ENCODE measurements around the gene DNAJC6.
A peak's percentile ranks its signal among the peaks of the same experiment; 100 is the strongest.

DNAJC6 gene

GRCh38 chr1:65422241-65423203 lies 113.2 kb downstream of the DNAJC6 start:
- H3K4me1 ChIP-seq (ENCODE audit: control insufficient read depth in 1 of 2, insufficient read depth in 2 of 2, low read length in 2 of 2), result peaks cover 0 to 13% of the 10 kb centered on the region in 2 donors
- peaks cover 19 to 21% of the 10 kb centered on the region in 2 donors for H3K36me3 ChIP-seq (ENCODE audit: control insufficient read depth in 1 of 2, insufficient read depth in 2 of 2, low read length in 2 of 2)
- H3K27ac ChIP-seq (ENCODE audit: low read length), result peak overlapping the region; percentile 95
- no peaks in the 10 kb centered on the region for H3K27me3 ChIP-seq (ENCODE audit: low read depth, low read length)
- H3K4me3 ChIP-seq (ENCODE audit: low read depth in 1 of 2, low read length in 2 of 2), result peak overlapping the region; percentile 82 to 88
- no peaks in the 10 kb centered on the region for H3K9me3 ChIP-seq (ENCODE audit: control insufficient read depth in 1 of 2, low read length in 2 of 2)

- no peaks in the 10 kb centered on the region for H3K9me3 ChIP-seq (ENCODE audit: control insufficient read depth in 1 of 2, low read length in 2 of 2)
- H3K4me3 ChIP-seq (ENCODE audit: low read depth in 1 of 2, low read length in 2 of 2), result no peak overlapping the region
- H3K36me3 ChIP-seq (ENCODE audit: control insufficient read depth in 1 of 2, insufficient read depth in 2 of 2, low read length in 2 of 2), result peaks cover 19 to 24% of the 10 kb centered on the region in 2 donors
- peaks cover 0 to 13% of the 10 kb centered on the region in 2 donors for H3K4me1 ChIP-seq (ENCODE audit: control insufficient read depth in 1 of 2, insufficient read depth in 2 of 2, low read length in 2 of 2)
- no peak overlapping the region for H3K27ac ChIP-seq (ENCODE audit: low read length)
- no peaks in the 10 kb centered on the region for H3K27me3 ChIP-seq (ENCODE audit: low read depth, low read length)
Observed at GRCh38 chr1:65423884-65424572, 114.7 kb downstream of the DNAJC6 start.

DNA sequence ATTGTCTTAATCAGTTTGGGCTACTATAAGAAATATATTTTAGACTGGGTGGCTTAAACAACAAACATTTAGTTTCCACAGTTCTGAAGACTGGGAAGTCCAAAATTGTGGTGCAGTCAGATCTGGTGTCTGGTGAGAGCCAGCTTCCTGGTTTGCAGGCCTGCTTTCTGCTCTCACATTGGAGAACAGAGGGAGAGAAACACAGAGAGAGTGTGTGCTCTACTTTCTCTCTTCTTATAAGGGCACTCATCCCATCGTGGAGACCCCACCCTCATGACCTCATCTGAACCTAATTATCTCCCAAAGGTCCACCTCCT lies 115.2 kb downstream of the DNAJC6 start:
- Histone ChIP-seq H3K27me3 (ENCODE audit: low read depth, low read length) (no peaks in the 10 kb centered on the region), H3K27ac (ENCODE audit: low read length) (no peak overlapping the region), H3K9me3 (ENCODE audit: control insufficient read depth in 1 of 2, low read length in 2 of 2) (no peaks in the 10 kb centered on the region), H3K36me3 (ENCODE audit: control insufficient read depth in 1 of 2, insufficient read depth in 2 of 2, low read length in 2 of 2) (peaks cover 19 to 24% of the 10 kb centered on the region in 2 donors), H3K4me3 (ENCODE audit: low read depth in 1 of 2, low read length in 2 of 2) (no peak overlapping the region), H3K4me1 (ENCODE audit: control insufficient read depth in 1 of 2, insufficient read depth in 2 of 2, low read length in 2 of 2) (peaks cover 0 to 13% of the 10 kb centered on the region in 2 donors)

DNA sequence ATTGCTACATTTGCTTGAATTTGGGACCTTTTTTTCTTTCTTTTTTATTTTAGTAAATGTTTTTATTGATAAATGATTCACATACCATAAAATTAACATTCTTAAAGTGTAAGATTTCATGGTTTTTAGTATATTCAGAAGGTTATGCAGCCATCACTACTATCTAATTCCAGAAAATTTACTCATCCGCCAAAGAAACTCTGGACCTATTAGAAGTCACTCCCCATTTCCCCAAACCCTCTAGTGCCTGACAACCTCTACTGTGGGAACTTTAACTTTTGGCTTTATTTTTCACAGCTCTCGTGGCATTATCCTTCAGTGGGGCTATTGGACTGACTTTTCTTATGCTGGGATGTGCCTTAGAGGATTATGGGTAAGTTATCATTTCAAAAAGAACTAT lies 115.7 kb downstream of the DNAJC6 start:
- Histone ChIP-seq H3K27me3 (ENCODE audit: low read depth, low read length) (no peaks in the 10 kb centered on the region), H3K9me3 (ENCODE audit: control insufficient read depth in 1 of 2, low read length in 2 of 2) (no peaks in the 10 kb centered on the region), H3K36me3 (ENCODE audit: control insufficient read depth in 1 of 2, insufficient read depth in 2 of 2, low read length in 2 of 2) (peaks cover 22 to 26% of the 10 kb centered on the region in 2 donors), H3K4me1 (ENCODE audit: control insufficient read depth in 1 of 2, insufficient read depth in 2 of 2, low read length in 2 of 2) (peaks cover 0 to 13% of the 10 kb centered on the region in 2 donors), H3K27ac (ENCODE audit: low read length) (no peak overlapping the region), H3K4me3 (ENCODE audit: low read depth in 1 of 2, low read length in 2 of 2) (no peak overlapping the region)

DNA sequence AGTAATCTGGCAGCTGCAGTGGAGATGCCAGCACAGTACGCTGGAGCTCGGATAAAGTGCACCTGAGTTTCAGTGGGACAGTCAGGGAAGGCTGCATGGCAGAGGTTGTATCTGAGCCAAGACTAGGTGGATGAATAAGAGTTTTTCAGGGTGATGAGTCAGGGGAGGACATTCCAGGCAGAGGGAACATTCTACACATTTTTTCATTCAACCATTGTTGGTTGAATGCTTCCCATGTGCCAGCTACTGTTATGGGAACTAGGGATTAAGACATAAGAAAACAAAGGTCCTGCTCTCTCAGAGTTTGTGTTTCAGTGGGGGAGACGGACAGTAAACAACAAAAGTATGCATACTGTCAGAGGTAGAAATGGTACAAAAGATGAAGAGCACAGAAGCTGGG lies 116.4 kb downstream of the DNAJC6 start:
- Histone ChIP-seq H3K27ac (ENCODE audit: low read length) (no peak overlapping the region), H3K9me3 (ENCODE audit: control insufficient read depth in 1 of 2, low read length in 2 of 2) (no peaks in the 10 kb centered on the region), H3K4me1 (ENCODE audit: control insufficient read depth in 1 of 2, insufficient read depth in 2 of 2, low read length in 2 of 2) (peaks cover 0 to 13% of the 10 kb centered on the region in 2 donors), H3K4me3 (ENCODE audit: low read depth in 1 of 2, low read length in 2 of 2) (no peak overlapping the region), H3K27me3 (ENCODE audit: low read depth, low read length) (no peaks in the 10 kb centered on the region), H3K36me3 (ENCODE audit: control insufficient read depth in 1 of 2, insufficient read depth in 2 of 2, low read length in 2 of 2) (peaks cover 29 to 31% of the 10 kb centered on the region in 2 donors)

DNA sequence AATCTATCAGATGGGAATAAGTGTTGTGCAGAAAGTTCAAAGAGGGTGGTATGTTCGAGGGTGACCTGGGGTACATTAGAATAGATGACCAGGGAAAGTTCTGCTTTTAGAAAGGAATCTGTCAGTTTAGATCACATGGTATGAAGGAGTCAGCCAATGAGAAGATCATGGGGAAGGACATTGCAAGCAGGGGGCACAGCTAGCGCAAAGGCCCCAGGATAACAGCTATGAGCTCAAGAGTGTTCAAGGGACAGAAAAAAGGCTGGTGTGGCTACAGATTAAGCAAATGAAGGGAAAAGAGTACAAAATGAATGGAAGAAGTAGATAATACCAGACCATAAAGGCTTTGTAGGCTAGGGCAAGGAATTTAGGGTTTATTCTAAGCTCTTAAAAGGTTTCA lies 119.7 kb downstream of the DNAJC6 start:
- H3K9me3 ChIP-seq (ENCODE audit: control insufficient read depth in 1 of 2, low read length in 2 of 2), result no peaks in the 10 kb centered on the region
- H3K4me3 ChIP-seq (ENCODE audit: low read depth in 1 of 2, low read length in 2 of 2), result no peak overlapping the region
- H3K4me1 ChIP-seq (ENCODE audit: control insufficient read depth in 1 of 2, insufficient read depth in 2 of 2, low read length in 2 of 2), result no peaks in the 10 kb centered on the region
- no peaks in the 10 kb centered on the region for H3K27me3 ChIP-seq (ENCODE audit: low read depth, low read length)
- H3K27ac ChIP-seq (ENCODE audit: low read length), result peak overlapping the region; percentile 47
- peaks cover 41 to 43% of the 10 kb centered on the region in 2 donors for H3K36me3 ChIP-seq (ENCODE audit: control insufficient read depth in 1 of 2, insufficient read depth in 2 of 2, low read length in 2 of 2)

- Histone ChIP-seq H3K9me3 (ENCODE audit: control insufficient read depth in 1 of 2, low read length in 2 of 2) (no peaks in the 10 kb centered on the region), H3K27me3 (ENCODE audit: low read depth, low read length) (no peaks in the 10 kb centered on the region), H3K36me3 (ENCODE audit: control insufficient read depth in 1 of 2, insufficient read depth in 2 of 2, low read length in 2 of 2) (peaks cover 45 to 47% of the 10 kb centered on the region in 2 donors), H3K4me1 (ENCODE audit: control insufficient read depth in 1 of 2, insufficient read depth in 2 of 2, low read length in 2 of 2) (no peaks in the 10 kb centered on the region), H3K27ac (ENCODE audit: low read length) (peak overlapping the region; percentile 61), H3K4me3 (ENCODE audit: low read depth in 1 of 2, low read length in 2 of 2) (no peak overlapping the region)
Observed at GRCh38 chr1:65429806-65430205, 120.5 kb downstream of the DNAJC6 start.

DNA sequence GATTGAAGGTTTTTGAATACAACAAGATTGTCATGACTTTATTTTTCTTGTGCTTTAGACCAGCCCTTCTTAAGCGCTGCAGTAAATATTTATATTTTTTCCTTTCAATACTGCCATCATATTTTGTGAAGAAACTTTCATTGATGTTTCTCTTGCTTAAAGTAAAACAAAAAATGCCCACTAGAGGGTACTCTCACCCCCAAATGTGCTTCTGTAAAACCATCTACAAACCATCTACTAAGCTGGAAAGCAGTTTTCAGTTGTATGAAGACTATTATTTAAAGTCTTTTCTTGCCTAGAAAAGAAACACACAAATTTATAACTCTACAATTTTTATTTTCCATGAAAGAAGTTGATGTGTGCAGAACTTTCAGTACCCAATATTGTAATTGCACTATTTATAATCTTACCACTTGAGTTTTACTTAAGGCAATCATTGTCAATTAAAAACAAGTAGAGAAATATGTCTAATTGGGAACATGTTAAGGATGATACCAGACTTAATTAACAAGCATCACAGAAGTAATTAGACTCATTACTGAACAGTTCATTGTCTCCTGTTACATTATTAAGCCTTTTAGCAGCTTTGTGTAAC lies 121.9 kb downstream of the DNAJC6 start:
- H3K36me3 ChIP-seq (ENCODE audit: control insufficient read depth in 1 of 2, insufficient read depth in 2 of 2, low read length in 2 of 2), result peaks cover 34 to 38% of the 10 kb centered on the region in 2 donors
- H3K9me3 ChIP-seq (ENCODE audit: control insufficient read depth in 1 of 2, low read length in 2 of 2), result no peaks in the 10 kb centered on the region
- no peak overlapping the region for H3K4me3 ChIP-seq (ENCODE audit: low read depth in 1 of 2, low read length in 2 of 2)
- H3K27me3 ChIP-seq (ENCODE audit: low read depth, low read length), result no peaks in the 10 kb centered on the region
- H3K4me1 ChIP-seq (ENCODE audit: control insufficient read depth in 1 of 2, insufficient read depth in 2 of 2, low read length in 2 of 2), result peaks cover 0 to 8% of the 10 kb centered on the region in 2 donors
- H3K27ac ChIP-seq (ENCODE audit: low read length), result no peak overlapping the region

DNA sequence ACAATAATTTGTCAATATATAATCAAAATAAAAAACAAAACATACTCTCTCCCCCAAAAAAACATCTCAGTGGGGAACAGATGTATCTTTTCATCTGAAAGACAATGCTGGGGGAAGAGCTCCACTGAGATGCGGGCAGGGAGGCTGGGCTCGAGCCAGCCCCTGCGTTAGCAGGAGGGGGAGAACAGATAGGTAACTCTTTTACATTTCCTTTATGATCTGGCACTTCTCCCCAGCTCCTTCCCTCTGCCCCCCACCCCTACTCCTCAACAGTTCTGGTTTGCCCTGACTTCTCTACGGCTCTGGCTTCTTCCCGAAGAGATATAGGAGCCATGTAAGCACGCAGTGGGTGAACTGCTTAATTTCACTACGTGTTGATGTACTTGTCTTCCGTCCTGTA lies 123.6 kb downstream of the DNAJC6 start:
- Histone ChIP-seq H3K9me3 (ENCODE audit: control insufficient read depth in 1 of 2, low read length in 2 of 2) (no peaks in the 10 kb centered on the region), H3K4me3 (ENCODE audit: low read depth in 1 of 2, low read length in 2 of 2) (no peak overlapping the region), H3K36me3 (ENCODE audit: control insufficient read depth in 1 of 2, insufficient read depth in 2 of 2, low read length in 2 of 2) (peaks cover 27 to 32% of the 10 kb centered on the region in 2 donors), H3K27me3 (ENCODE audit: low read depth, low read length) (no peaks in the 10 kb centered on the region), H3K4me1 (ENCODE audit: control insufficient read depth in 1 of 2, insufficient read depth in 2 of 2, low read length in 2 of 2) (peaks cover 0 to 11% of the 10 kb centered on the region in 2 donors), H3K27ac (ENCODE audit: low read length) (no peak overlapping the region)

DNA sequence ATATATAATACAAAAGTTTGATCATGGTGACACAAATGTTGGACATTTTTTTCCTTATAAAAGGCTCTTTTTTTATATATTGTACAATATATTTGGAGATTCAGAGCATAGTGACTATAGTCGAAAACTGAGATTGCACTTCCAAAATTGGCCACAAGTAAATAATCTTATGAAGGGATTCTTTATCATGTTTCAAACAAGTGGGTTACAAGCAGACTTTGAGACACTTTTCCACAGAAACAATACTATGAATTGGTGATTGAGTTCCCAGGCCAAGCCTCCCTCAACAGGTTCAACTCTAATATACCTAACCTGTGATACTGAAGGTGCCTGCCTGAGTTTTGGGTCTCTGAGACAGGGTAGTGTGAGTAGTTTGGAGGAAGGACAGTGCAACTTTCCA lies 124.9 kb downstream of the DNAJC6 start:
- Histone ChIP-seq H3K4me1 (ENCODE audit: control insufficient read depth in 1 of 2, insufficient read depth in 2 of 2, low read length in 2 of 2) (peaks cover 0 to 11% of the 10 kb centered on the region in 2 donors), H3K9me3 (ENCODE audit: control insufficient read depth in 1 of 2, low read length in 2 of 2) (no peaks in the 10 kb centered on the region), H3K36me3 (ENCODE audit: control insufficient read depth in 1 of 2, insufficient read depth in 2 of 2, low read length in 2 of 2) (peaks cover 27 to 32% of the 10 kb centered on the region in 2 donors), H3K27ac (ENCODE audit: low read length) (no peak overlapping the region), H3K27me3 (ENCODE audit: low read depth, low read length) (no peaks in the 10 kb centered on the region), H3K4me3 (ENCODE audit: low read depth in 1 of 2, low read length in 2 of 2) (no peak overlapping the region)

DNA sequence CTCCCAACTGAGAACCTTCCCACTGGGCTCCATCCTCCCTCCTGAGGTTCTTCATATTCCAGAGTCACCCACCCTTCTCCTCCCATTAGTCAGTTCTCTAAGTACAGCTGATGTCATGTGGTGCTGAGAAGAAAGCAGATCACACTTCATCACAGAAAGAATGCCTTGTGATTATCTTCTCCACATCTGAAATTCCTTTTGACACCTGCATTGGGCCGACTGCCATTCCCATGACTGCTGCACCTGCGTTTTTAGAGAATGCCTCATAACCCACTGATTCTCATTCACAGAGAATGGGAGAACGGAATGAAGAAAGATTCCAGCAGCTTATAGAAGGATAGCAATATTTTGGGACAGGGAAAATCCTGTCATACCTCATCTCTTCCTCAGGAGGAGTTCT lies 125.4 kb downstream of the DNAJC6 start:
- Histone ChIP-seq H3K4me3 (ENCODE audit: low read depth in 1 of 2, low read length in 2 of 2) (no peak overlapping the region), H3K4me1 (ENCODE audit: control insufficient read depth in 1 of 2, insufficient read depth in 2 of 2, low read length in 2 of 2) (peaks cover 0 to 11% of the 10 kb centered on the region in 2 donors), H3K36me3 (ENCODE audit: control insufficient read depth in 1 of 2, insufficient read depth in 2 of 2, low read length in 2 of 2) (peaks cover 26 to 32% of the 10 kb centered on the region in 2 donors), H3K27me3 (ENCODE audit: low read depth, low read length) (no peaks in the 10 kb centered on the region), H3K27ac (ENCODE audit: low read length) (no peak overlapping the region), H3K9me3 (ENCODE audit: control insufficient read depth in 1 of 2, low read length in 2 of 2) (no peaks in the 10 kb centered on the region)
